Measurements from ENCODE around the gene PTCHD4.

Gene PTCHD4

GRCh38 chr6:48078120-48078519, 32.9 kb downstream of the PTCHD4 start:
- Histone ChIP-seq H3K27ac (ENCODE audit: low read depth in 2 of 2, low read length in 2 of 2) (no peak overlapping the region), H3K9ac (ENCODE audit: low read depth in 1 of 2, low read length in 2 of 2) (no peak overlapping the region), H3K4me3 (ENCODE audit: low read length in 2 of 2) (no peak overlapping the region), H3K9me3 (ENCODE audit: control insufficient read depth in 2 of 2, low read length in 2 of 2) (no peaks in the 10 kb centered on the region), H3K27me3 (ENCODE audit: control insufficient read depth in 2 of 2, insufficient read depth in 2 of 2, low read length in 2 of 2) (no peaks in the 10 kb centered on the region), H3K36me3 (ENCODE audit: control insufficient read depth in 2 of 2, insufficient read depth in 2 of 2, low read length in 2 of 2) (no peaks in the 10 kb centered on the region), H3K4me1 (ENCODE audit: control insufficient read depth in 2 of 2, insufficient read depth in 2 of 2, low read length in 2 of 2) (no peaks in the 10 kb centered on the region)

- Histone ChIP-seq H3K9me3 (ENCODE audit: control insufficient read depth in 2 of 2, low read length in 2 of 2) (no peaks in the 10 kb centered on the region), H3K27ac (ENCODE audit: low read depth in 2 of 2, low read length in 2 of 2) (no peak overlapping the region), H3K9ac (ENCODE audit: low read depth in 1 of 2, low read length in 2 of 2) (no peak overlapping the region), H3K36me3 (ENCODE audit: control insufficient read depth in 2 of 2, insufficient read depth in 2 of 2, low read length in 2 of 2) (no peaks in the 10 kb centered on the region), H3K27me3 (ENCODE audit: control insufficient read depth in 2 of 2, insufficient read depth in 2 of 2, low read length in 2 of 2) (peaks cover 0 to 4% of the 10 kb centered on the region in 2 donors), H3K4me3 (ENCODE audit: low read length in 2 of 2) (no peak overlapping the region), H3K4me1 (ENCODE audit: control insufficient read depth in 2 of 2, insufficient read depth in 2 of 2, low read length in 2 of 2) (no peaks in the 10 kb centered on the region)
Observed at GRCh38 chr6:48075181-48075580, 35.8 kb downstream of the PTCHD4 start.

GRCh38 chr6:48073976-48074767, 36.8 kb downstream of the PTCHD4 start:
- Histone ChIP-seq H3K27me3 (ENCODE audit: control insufficient read depth in 2 of 2, insufficient read depth in 2 of 2, low read length in 2 of 2) (peaks cover 4 to 10% of the 10 kb centered on the region in 2 donors), H3K36me3 (ENCODE audit: control insufficient read depth in 2 of 2, insufficient read depth in 2 of 2, low read length in 2 of 2) (no peaks in the 10 kb centered on the region), H3K4me1 (ENCODE audit: control insufficient read depth in 2 of 2, insufficient read depth in 2 of 2, low read length in 2 of 2) (no peaks in the 10 kb centered on the region), H3K4me3 (ENCODE audit: low read length in 2 of 2) (no peak overlapping the region), H3K9me3 (ENCODE audit: control insufficient read depth in 2 of 2, low read length in 2 of 2) (no peaks in the 10 kb centered on the region), H3K27ac (ENCODE audit: low read depth in 2 of 2, low read length in 2 of 2) (no peak overlapping the region), H3K9ac (ENCODE audit: low read depth in 1 of 2, low read length in 2 of 2) (no peak overlapping the region)

GRCh38 chr6:48071833-48072232, 39.2 kb downstream of the PTCHD4 start:
- H3K9ac ChIP-seq (ENCODE audit: low read depth in 1 of 2, low read length in 2 of 2) = no peak overlapping the region
- H3K27me3 ChIP-seq (ENCODE audit: control insufficient read depth in 2 of 2, insufficient read depth in 2 of 2, low read length in 2 of 2) = peaks cover 12 to 18% of the 10 kb centered on the region in 2 donors
- H3K9me3 ChIP-seq (ENCODE audit: control insufficient read depth in 2 of 2, low read length in 2 of 2) = no peaks in the 10 kb centered on the region

GRCh38 chr6:48069280-48069679, 41.7 kb downstream of the PTCHD4 start:
- Histone ChIP-seq H3K27ac (ENCODE audit: low read depth in 2 of 2, low read length in 2 of 2) (no peak overlapping the region), H3K4me3 (ENCODE audit: low read length in 2 of 2) (no peak overlapping the region), H3K9me3 (ENCODE audit: control insufficient read depth in 2 of 2, low read length in 2 of 2) (no peaks in the 10 kb centered on the region), H3K36me3 (ENCODE audit: control insufficient read depth in 2 of 2, insufficient read depth in 2 of 2, low read length in 2 of 2) (no peaks in the 10 kb centered on the region), H3K4me1 (ENCODE audit: control insufficient read depth in 2 of 2, insufficient read depth in 2 of 2, low read length in 2 of 2) (no peaks in the 10 kb centered on the region), H3K27me3 (ENCODE audit: control insufficient read depth in 2 of 2, insufficient read depth in 2 of 2, low read length in 2 of 2) (peaks cover 12 to 18% of the 10 kb centered on the region in 2 donors), H3K9ac (ENCODE audit: low read depth in 1 of 2, low read length in 2 of 2) (no peak overlapping the region)

More at GRCh38 chr6:48071833-48072232, 39.2 kb downstream of the PTCHD4 start:
- no peak overlapping the region for H3K27ac ChIP-seq (ENCODE audit: low read depth in 2 of 2, low read length in 2 of 2)
- H3K36me3 ChIP-seq (ENCODE audit: control insufficient read depth in 2 of 2, insufficient read depth in 2 of 2, low read length in 2 of 2) = no peaks in the 10 kb centered on the region
- H3K4me1 ChIP-seq (ENCODE audit: control insufficient read depth in 2 of 2, insufficient read depth in 2 of 2, low read length in 2 of 2) = no peaks in the 10 kb centered on the region
- no peak overlapping the region for H3K4me3 ChIP-seq (ENCODE audit: low read length in 2 of 2)

- H3K9me3 ChIP-seq (ENCODE audit: control insufficient read depth in 2 of 2, low read length in 2 of 2) = no peaks in the 10 kb centered on the region
- H3K9ac ChIP-seq (ENCODE audit: low read depth in 1 of 2, low read length in 2 of 2) = no peak overlapping the region
- H3K4me1 ChIP-seq (ENCODE audit: control insufficient read depth in 2 of 2, insufficient read depth in 2 of 2, low read length in 2 of 2) = no peaks in the 10 kb centered on the region
- H3K27ac ChIP-seq (ENCODE audit: low read depth in 2 of 2, low read length in 2 of 2) = no peak overlapping the region
- H3K27me3 ChIP-seq (ENCODE audit: control insufficient read depth in 2 of 2, insufficient read depth in 2 of 2, low read length in 2 of 2) = peaks cover 12 to 18% of the 10 kb centered on the region in 2 donors
- no peak overlapping the region for H3K4me3 ChIP-seq (ENCODE audit: low read length in 2 of 2)
- no peaks in the 10 kb centered on the region for H3K36me3 ChIP-seq (ENCODE audit: control insufficient read depth in 2 of 2, insufficient read depth in 2 of 2, low read length in 2 of 2)
Observed at GRCh38 chr6:48068278-48069251, 42.4 kb downstream of the PTCHD4 start.

GRCh38 chr6:48067886-48068277, 43.1 kb downstream of the PTCHD4 start:
- H3K4me1 ChIP-seq (ENCODE audit: control insufficient read depth in 2 of 2, insufficient read depth in 2 of 2, low read length in 2 of 2) = no peaks in the 10 kb centered on the region
- H3K27ac ChIP-seq (ENCODE audit: low read depth in 2 of 2, low read length in 2 of 2) = no peak overlapping the region
- no peak overlapping the region for H3K4me3 ChIP-seq (ENCODE audit: low read length in 2 of 2)
- peaks cover 12 to 18% of the 10 kb centered on the region in 2 donors for H3K27me3 ChIP-seq (ENCODE audit: control insufficient read depth in 2 of 2, insufficient read depth in 2 of 2, low read length in 2 of 2)
- H3K36me3 ChIP-seq (ENCODE audit: control insufficient read depth in 2 of 2, insufficient read depth in 2 of 2, low read length in 2 of 2) = no peaks in the 10 kb centered on the region
- no peak overlapping the region for H3K9ac ChIP-seq (ENCODE audit: low read depth in 1 of 2, low read length in 2 of 2)
- H3K9me3 ChIP-seq (ENCODE audit: control insufficient read depth in 2 of 2, low read length in 2 of 2) = no peaks in the 10 kb centered on the region

GRCh38 chr6:48067148-48067712, 43.8 kb downstream of the PTCHD4 start:
- no peaks in the 10 kb centered on the region for H3K4me1 ChIP-seq (ENCODE audit: control insufficient read depth in 2 of 2, insufficient read depth in 2 of 2, low read length in 2 of 2)
- peaks cover 12 to 18% of the 10 kb centered on the region in 2 donors for H3K27me3 ChIP-seq (ENCODE audit: control insufficient read depth in 2 of 2, insufficient read depth in 2 of 2, low read length in 2 of 2)
- no peaks in the 10 kb centered on the region for H3K9me3 ChIP-seq (ENCODE audit: control insufficient read depth in 2 of 2, low read length in 2 of 2)
- no peak overlapping the region for H3K9ac ChIP-seq (ENCODE audit: low read depth in 1 of 2, low read length in 2 of 2)
- no peak overlapping the region for H3K27ac ChIP-seq (ENCODE audit: low read depth in 2 of 2, low read length in 2 of 2)
- H3K36me3 ChIP-seq (ENCODE audit: control insufficient read depth in 2 of 2, insufficient read depth in 2 of 2, low read length in 2 of 2) = no peaks in the 10 kb centered on the region
- no peak overlapping the region for H3K4me3 ChIP-seq (ENCODE audit: low read length in 2 of 2)

GRCh38 chr6:48061265-48061990, 49.6 kb downstream of the PTCHD4 start:
- Histone ChIP-seq H3K27me3 (ENCODE audit: control insufficient read depth in 2 of 2, insufficient read depth in 2 of 2, low read length in 2 of 2) (no peaks in the 10 kb centered on the region), H3K9ac (ENCODE audit: low read depth in 1 of 2, low read length in 2 of 2) (no peak overlapping the region), H3K9me3 (ENCODE audit: control insufficient read depth in 2 of 2, low read length in 2 of 2) (no peaks in the 10 kb centered on the region)

More at GRCh38 chr6:48061265-48061990, 49.6 kb downstream of the PTCHD4 start:
- Histone ChIP-seq H3K36me3 (ENCODE audit: control insufficient read depth in 2 of 2, insufficient read depth in 2 of 2, low read length in 2 of 2) (no peaks in the 10 kb centered on the region), H3K4me3 (ENCODE audit: low read length in 2 of 2) (no peak overlapping the region), H3K4me1 (ENCODE audit: control insufficient read depth in 2 of 2, insufficient read depth in 2 of 2, low read length in 2 of 2) (no peaks in the 10 kb centered on the region), H3K27ac (ENCODE audit: low read depth in 2 of 2, low read length in 2 of 2) (no peak overlapping the region)

Measured in mucosa of rectum (tissue), 2 donors.